ENCODE data around the gene MAZ. TPM values are rescaled to one million over a fixed set of nuclear protein-coding genes. Genes with fewer than 3 reads are reported as not detected.

MAZ gene
- polyA plus RNA-seq, 3 donors: 14.2 to 137 (median 18.8) TPM

DNA sequence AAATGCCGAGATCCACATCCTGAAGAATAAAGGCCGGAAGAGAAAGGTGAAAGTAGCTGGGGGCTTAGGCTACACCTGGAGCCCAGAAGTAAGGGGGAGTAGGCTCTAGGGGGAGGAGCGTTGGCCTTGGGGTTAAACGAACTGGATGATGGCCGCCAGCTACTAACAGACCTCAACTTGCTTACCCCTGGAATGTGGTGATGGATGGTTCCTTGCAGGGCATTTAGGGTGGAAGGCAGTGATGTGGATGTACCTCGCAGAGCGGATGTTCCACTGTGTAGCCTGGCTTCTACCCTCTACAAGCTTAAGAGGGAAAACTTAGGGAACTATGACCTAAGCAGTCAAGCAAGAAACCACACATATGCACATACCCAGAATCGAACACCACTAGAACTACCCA is 2.3 kb upstream of the MAZ start:
- Mint-ChIP-seq H3K27me3 (ENCODE audit: low read depth in 3 of 3) (peaks cover 0 to 5% (median 2%) of the 10 kb centered on the region in 3 donors), H3K36me3 (peaks cover 29 to 41% of the 10 kb centered on the region in 2 donors), H3K27ac (peak overlapping the region in 6 of 7 donors; percentile 70 to 99 (median 96)), H3K4me3 (peak overlapping the region; percentile 99), H3K9me3 (peaks cover 0 to 1% (median 0%) of the 10 kb centered on the region in 7 donors), H3K4me1 (peaks cover 30% of the 10 kb centered on the region)
- H3K9ac ChIP-seq (ENCODE audit: insufficient read depth, low read length, poor library complexity, severe bottlenecking): no peak overlapping the region
- peaks cover 31 to 38% of the 10 kb centered on the region in 2 donors for H3K4me1 ChIP-seq (ENCODE audit: control insufficient read depth in 1 of 2, insufficient read depth in 2 of 2, low read length in 2 of 2)
- H3K79me2 ChIP-seq (ENCODE audit: insufficient read depth, low read length): peaks cover 19% of the 10 kb centered on the region
- peak overlapping the region; percentile 3 to 86 for H3K27ac ChIP-seq (ENCODE audit: low read depth in 1 of 2, low read length in 2 of 2)
- peaks cover 19 to 37% of the 10 kb centered on the region in 2 donors for H3K36me3 ChIP-seq (replicated peaks in 1 of 2; ENCODE audit: control insufficient read depth in 1 of 2, insufficient read depth in 2 of 2, low read length in 2 of 2)
- peak overlapping the region; percentile 85 for H2AFZ ChIP-seq (ENCODE audit: insufficient read depth, low read depth, low read length, poor library complexity, severe bottlenecking)
- peaks cover 15% of the 10 kb centered on the region for H4K20me1 ChIP-seq (ENCODE audit: insufficient read depth, low read length)
- no CpG with 5 or more reads among the region's 8 CpGs for WGBS (ENCODE audit: insufficient coverage)
- H3K9me3 ChIP-seq (replicated peaks in 1 of 2; ENCODE audit: control insufficient read depth in 1 of 2, insufficient read depth in 1 of 2, low read length in 2 of 2): no peaks in the 10 kb centered on the region
- intact Hi-C loops (cut with micrococcal nuclease): loop anchor here in 1 of 2 donors (2.0 kb wide), 2 partner anchors 13 to 59 kb away; partner anchors contain the start of genes CDIPT and KIF22
- no peak for TF ChIP-seq CTCF (IDR thresholded peaks at IDR 0.05)
- no peaks in the 10 kb centered on the region for H3K27me3 ChIP-seq (ENCODE audit: control insufficient read depth in 2 of 2, insufficient read depth in 2 of 2, low read length in 2 of 2)
- H3K4me3 ChIP-seq (replicated peaks in 1 of 3; ENCODE audit: low read depth in 2 of 3, low read length in 3 of 3): peak overlapping the region in 1 of 3 experiments; percentile 88
- no peak for DNase-seq
- H3K4me2 ChIP-seq (replicated peaks; ENCODE audit: extremely low read depth, low read length, poor library complexity, severe bottlenecking): peak overlapping the region; percentile 84

GRCh38 chr16:29804455-29805231 is 1.7 kb upstream of the MAZ start:
- Histone ChIP-seq H3K36me3 (replicated peaks in 1 of 2; ENCODE audit: control insufficient read depth in 1 of 2, insufficient read depth in 2 of 2, low read length in 2 of 2) (peaks cover 20 to 37% of the 10 kb centered on the region in 2 donors), H3K27me3 (ENCODE audit: control insufficient read depth in 2 of 2, insufficient read depth in 2 of 2, low read length in 2 of 2) (no peaks in the 10 kb centered on the region), H3K4me2 (replicated peaks; ENCODE audit: extremely low read depth, low read length, poor library complexity, severe bottlenecking) (peak overlapping the region; percentile 84), H3K79me2 (ENCODE audit: insufficient read depth, low read length) (peaks cover 25% of the 10 kb centered on the region), H4K20me1 (ENCODE audit: insufficient read depth, low read length) (peaks cover 21% of the 10 kb centered on the region), H3K27ac (ENCODE audit: low read depth in 1 of 2, low read length in 2 of 2) (peak overlapping the region; percentile 69 to 86), H3K9me3 (replicated peaks in 1 of 2; ENCODE audit: control insufficient read depth in 1 of 2, insufficient read depth in 1 of 2, low read length in 2 of 2) (no peaks in the 10 kb centered on the region), H3K4me1 (ENCODE audit: control insufficient read depth in 1 of 2, insufficient read depth in 2 of 2, low read length in 2 of 2) (peaks cover 37 to 44% of the 10 kb centered on the region in 2 donors), H2AFZ (ENCODE audit: insufficient read depth, low read depth, low read length, poor library complexity, severe bottlenecking) (peak overlapping the region; percentile 85), H3K4me3 (replicated peaks in 1 of 3; ENCODE audit: low read depth in 2 of 3, low read length in 3 of 3) (peak overlapping the region; percentile 55 to 88 (median 79)), H3K9ac (ENCODE audit: insufficient read depth, low read length, poor library complexity, severe bottlenecking) (peak overlapping the region; percentile 79)
- Mint-ChIP-seq H3K9me3 (peaks cover 0 to 1% (median 0%) of the 10 kb centered on the region in 7 donors), H3K4me1 (peaks cover 32% of the 10 kb centered on the region), H3K4me3 (peak overlapping the region; percentile 99), H3K27me3 (ENCODE audit: low read depth in 3 of 3) (peaks cover 0 to 5% (median 2%) of the 10 kb centered on the region in 3 donors), H3K27ac (peak overlapping the region; percentile 95 to 99 (median 97)), H3K36me3 (peaks cover 24 to 40% of the 10 kb centered on the region in 2 donors)
- TF ChIP-seq CTCF (IDR thresholded peaks at IDR 0.05): no peak
- WGBS (ENCODE audit: insufficient coverage): 6% methylated on average over 24 of the region's 26 CpGs
- DNase-seq: peak in 1 of 3 donors; percentile 33
- intact Hi-C loops (cut with micrococcal nuclease): loop anchor here in 1 of 2 donors (2.0 to 5.0 kb wide), 3 partner anchors 14 to 58 kb away; partner anchors contain the start of genes CDIPT and KIF22

All from CD14-positive monocyte (primary cell).